ENCODE measurements around the gene USO1. TPM values are rescaled to one million over a fixed set of nuclear protein-coding genes. Genes with fewer than 3 reads are reported as not detected.

USO1 gene
- total and polyA plus RNA-seq, 2 of the 13 experiments (the other 11 are each of a cell fraction or from before 2014, with no cell fraction given), result 52.2 to 87.7 TPM

- TF ChIP-seq USF2 (IDR thresholded peaks at IDR 0.05; ENCODE audit: low read depth, low read length) (no peak), USF2 (CRISPR knock-in tag; IDR thresholded peaks at IDR 0.05; ENCODE audit: borderline replicate concordance) (no peak), ZNF766 (CRISPR knock-in tag; IDR thresholded peaks at IDR 0.05; ENCODE audit: borderline replicate concordance) (no peak), ZNF550 (CRISPR knock-in tag; IDR thresholded peaks at IDR 0.05; ENCODE audit: borderline replicate concordance) (no peak), MIER2 (CRISPR knock-in tag; IDR thresholded peaks at IDR 0.05) (no peak), ZFP36 (IDR thresholded peaks at IDR 0.05; ENCODE audit: borderline replicate concordance, low read depth, low read length, partially characterized antibody) (no peak), FOXC1 (CRISPR knock-in tag; IDR thresholded peaks at IDR 0.05; ENCODE audit: borderline replicate concordance) (no peak), SP4 (CRISPR knock-in tag; IDR thresholded peaks at IDR 0.05) (no peak), REL (CRISPR knock-in tag; conservative IDR thresholded peaks at IDR 0.05) (no peak), REPIN1 (CRISPR knock-in tag; IDR thresholded peaks at IDR 0.05; ENCODE audit: borderline replicate concordance, low read depth) (no peak), SRSF1 (optimal IDR thresholded peaks at IDR 0.05; ENCODE audit: low read depth, low read length) (no peak), ZBTB46 (CRISPR knock-in tag; IDR thresholded peaks at IDR 0.05; ENCODE audit: borderline replicate concordance) (no peak)
These were observed 96.8 kb downstream of the USO1 start (continued) for GRCh38 chr4:75821216-75821615.
